Muscle layer of duodenum (tissue), 2 donors: ENCODE data around the gene EPHA4.
"Not testable (repeated sequence)": the region's sequence is repeated elsewhere in the genome, so short reads cannot be mapped to it uniquely, and the experiment has no call there.

Experiments
- H3K27ac ChIP-seq: one replicate; pipeline ENCODE4 v1.7.0; 2013; ENCODE audit warnings: mild to moderate bottlenecking, low read length
- H3K27me3 ChIP-seq: one replicate; pipeline ENCODE4 v1.7.0; 2013; ENCODE audit warnings: low read depth, mild to moderate bottlenecking, control low read depth, low read length
- H3K36me3 ChIP-seq, 2 donors: one replicate each; pipeline ENCODE4 v1.7.0; 2013; ENCODE audit warnings: low read length in 2 of 2, control low read depth in 1 of 2, mild to moderate bottlenecking in 1 of 2; ENCODE audit not compliant: insufficient read depth in 2 of 2, control insufficient read depth in 1 of 2
- H3K4me1 ChIP-seq, 2 donors: one replicate each; pipeline ENCODE4 v1.7.0; 2013; ENCODE audit warnings: low read length in 2 of 2, mild to moderate bottlenecking in 2 of 2, control low read depth in 1 of 2, moderate library complexity in 1 of 2; ENCODE audit not compliant: insufficient read depth in 2 of 2, control insufficient read depth in 1 of 2
- H3K4me3 ChIP-seq, 2 donors: one replicate each; pipeline ENCODE4 v1.7.0; 2013; ENCODE audit warnings: low read length in 2 of 2, low read depth in 1 of 2, mild to moderate bottlenecking in 1 of 2
- H3K9me3 ChIP-seq, 2 donors: one replicate each; pipeline ENCODE4 v1.7.0; 2013; ENCODE audit warnings: low read length in 2 of 2, control low read depth in 1 of 2, mild to moderate bottlenecking in 1 of 2; ENCODE audit not compliant: control insufficient read depth in 1 of 2
- donor health status: healthy.

The EPHA4 gene

GRCh38 chr2:221517696-221518151 lies 54.4 kb downstream of the EPHA4 start:
- H3K4me3 ChIP-seq, result no peak overlapping the region
- H3K27ac ChIP-seq, result no peak overlapping the region
- peaks cover 7 to 37% of the 10 kb centered on the region in 2 donors for H3K4me1 ChIP-seq

GRCh38 chr2:221517146-221517695 lies 54.9 kb downstream of the EPHA4 start:
- peaks cover 7 to 37% of the 10 kb centered on the region in 2 donors for H3K4me1 ChIP-seq
- H3K27me3 ChIP-seq, result no peaks in the 10 kb centered on the region
- no peak overlapping the region for H3K27ac ChIP-seq
- no peak overlapping the region for H3K4me3 ChIP-seq
- H3K9me3 ChIP-seq, result no peaks in the 10 kb centered on the region
- no peaks in the 10 kb centered on the region for H3K36me3 ChIP-seq

More at GRCh38 chr2:221517696-221518151, 54.4 kb downstream of the EPHA4 start:
- H3K9me3 ChIP-seq, result no peaks in the 10 kb centered on the region
- H3K36me3 ChIP-seq, result no peaks in the 10 kb centered on the region
- H3K27me3 ChIP-seq, result no peaks in the 10 kb centered on the region

GRCh38 chr2:221515864-221516263 lies 56.2 kb downstream of the EPHA4 start:
- Histone ChIP-seq H3K27me3 (no peaks in the 10 kb centered on the region), H3K9me3 (no peaks in the 10 kb centered on the region), H3K27ac (no peak overlapping the region), H3K36me3 (no peaks in the 10 kb centered on the region), H3K4me1 (peaks cover 7 to 37% of the 10 kb centered on the region in 2 donors), H3K4me3 (no peak overlapping the region)

- Histone ChIP-seq H3K27ac (no peak overlapping the region), H3K36me3 (no peaks in the 10 kb centered on the region), H3K4me3 (no peak overlapping the region), H3K9me3 (no peaks in the 10 kb centered on the region), H3K4me1 (peaks cover 7 to 30% of the 10 kb centered on the region in 2 donors), H3K27me3 (no peaks in the 10 kb centered on the region)
Measured at GRCh38 chr2:221514305-221515040, 57.6 kb downstream of the EPHA4 start.

- no peaks in the 10 kb centered on the region for H3K9me3 ChIP-seq
- H3K36me3 ChIP-seq, result no peaks in the 10 kb centered on the region
- no peaks in the 10 kb centered on the region for H3K27me3 ChIP-seq
- no peak overlapping the region for H3K27ac ChIP-seq
- H3K4me1 ChIP-seq, result peaks cover 0 to 18% of the 10 kb centered on the region in 2 donors
- H3K4me3 ChIP-seq, result no peak overlapping the region
Measured at GRCh38 chr2:221513232-221513631, 58.9 kb downstream of the EPHA4 start.

- not testable (repeated sequence) for H3K36me3 ChIP-seq, H3K27ac ChIP-seq, H3K27me3 ChIP-seq, H3K4me1 ChIP-seq, H3K9me3 ChIP-seq, H3K4me3 ChIP-seq
Measured at GRCh38 chr2:221511325-221511724, 60.8 kb downstream of the EPHA4 start.

- H3K9me3 ChIP-seq, result no peaks in the 10 kb centered on the region
- H3K36me3 ChIP-seq, result no peaks in the 10 kb centered on the region
- H3K27me3 ChIP-seq, result no peaks in the 10 kb centered on the region
- H3K4me1 ChIP-seq, result no peaks in the 10 kb centered on the region
- no peak overlapping the region for H3K27ac ChIP-seq
- no peak overlapping the region for H3K4me3 ChIP-seq
Measured at GRCh38 chr2:221506469-221506868, 65.6 kb downstream of the EPHA4 start.

- Histone ChIP-seq H3K9me3 (no peaks in the 10 kb centered on the region), H3K27me3 (no peaks in the 10 kb centered on the region), H3K27ac (no peak overlapping the region), H3K4me1 (no peaks in the 10 kb centered on the region), H3K36me3 (no peaks in the 10 kb centered on the region), H3K4me3 (no peak overlapping the region)
Measured at GRCh38 chr2:221505605-221506004, 66.5 kb downstream of the EPHA4 start.

GRCh38 chr2:221504905-221505304 lies 67.2 kb downstream of the EPHA4 start:
- no peak overlapping the region for H3K27ac ChIP-seq
- no peaks in the 10 kb centered on the region for H3K4me1 ChIP-seq
- no peaks in the 10 kb centered on the region for H3K27me3 ChIP-seq
- no peaks in the 10 kb centered on the region for H3K36me3 ChIP-seq
- H3K4me3 ChIP-seq, result no peak overlapping the region
- no peaks in the 10 kb centered on the region for H3K9me3 ChIP-seq

GRCh38 chr2:221503965-221504364 lies 68.1 kb downstream of the EPHA4 start:
- Histone ChIP-seq H3K4me1 (no peaks in the 10 kb centered on the region), H3K4me3 (no peak overlapping the region), H3K36me3 (no peaks in the 10 kb centered on the region), H3K27ac (no peak overlapping the region), H3K9me3 (no peaks in the 10 kb centered on the region), H3K27me3 (no peaks in the 10 kb centered on the region)

GRCh38 chr2:221502270-221503010 lies 69.7 kb downstream of the EPHA4 start:
- Histone ChIP-seq H3K27ac (no peak overlapping the region), H3K4me1 (no peaks in the 10 kb centered on the region)

More at GRCh38 chr2:221502270-221503010, 69.7 kb downstream of the EPHA4 start:
- Histone ChIP-seq H3K4me3 (no peak overlapping the region), H3K27me3 (no peaks in the 10 kb centered on the region), H3K9me3 (no peaks in the 10 kb centered on the region), H3K36me3 (no peaks in the 10 kb centered on the region)
